Activated CD8-positive, alpha-beta memory T cell treated with anti-CD3 and anti-CD28 coated beads, Interleukin-2, amount 10 ng/mL, durations not matched to agents 7 days and 5 days (primary cell): ENCODE measurements around the gene CHRNA4. TPM values are rescaled to one million over a fixed set of nuclear protein-coding genes. Genes with fewer than 3 reads are reported as not detected.

ENCODE experiments used
- ATAC-seq: fragments of 150-1000 bp; cut with Tn5 transposase; one replicate; pipeline ENCODE4 v1.10.0; 2021; ENCODE audit warnings: moderate library complexity
- CTCF ChIA-PET: fragments of 350-600 bp; sonication (Branson Sonifier 250); formaldehyde crosslinking; loops from one replicate; lab custom pipeline; 2021; ENCODE audit warnings: antibody characterized with exemption; lab: Charles Lee
- DNase-seq: peaks from one replicate; pipeline ENCODE4 v3.0.0-alpha.2; 2020
- H3K27ac Mint-ChIP-seq: one replicate; pipeline ENCODE4 v1.8.0; 2021; ENCODE audit warnings: mild to moderate bottlenecking, mixed read lengths
- H3K27me3 Mint-ChIP-seq: one replicate; pipeline ENCODE4 v1.8.0; 2021; ENCODE audit warnings: mixed read lengths
- H3K36me3 Mint-ChIP-seq: one replicate; pipeline ENCODE4 v1.8.0; 2021; ENCODE audit warnings: mild to moderate bottlenecking, mixed read lengths
- H3K4me1 Mint-ChIP-seq: one replicate; pipeline ENCODE4 v1.8.0; 2021; ENCODE audit warnings: mixed read lengths
- H3K4me3 Mint-ChIP-seq: one replicate; pipeline ENCODE4 v1.8.0; 2021; ENCODE audit warnings: mild to moderate bottlenecking, moderate library complexity, mixed read lengths
- H3K9me3 Mint-ChIP-seq: one replicate; pipeline ENCODE4 v1.8.0; 2022; ENCODE audit warnings: low read depth, mixed read lengths
- total RNA-seq, 2 experiments: library from RNA; stranded (reverse); gene quantifications; one replicate each; pipeline ENCODE4 v1.2.3, GENCODE V29; 2021

Gene CHRNA4
- total RNA-seq, 2 experiments from 2014 or later = not detected

GRCh38 chr20:63350597-63351325 is 10.4 kb downstream of the CHRNA4 start:
- DNase-seq = no peak
- Mint-ChIP-seq H3K27me3 (no peaks in the 10 kb centered on the region), H3K4me1 (no peaks in the 10 kb centered on the region), H3K27ac (no peak overlapping the region), H3K36me3 (peaks cover 3% of the 10 kb centered on the region), H3K9me3 (peaks cover 6% of the 10 kb centered on the region), H3K4me3 (no peak overlapping the region)
- ATAC-seq = no peak
- CTCF ChIA-PET = no interaction called here

- H3K4me1 Mint-ChIP-seq = no peaks in the 10 kb centered on the region
- H3K27ac Mint-ChIP-seq = no peak overlapping the region
- DNase-seq (no peak), ATAC-seq (no peak)
- H3K27me3 Mint-ChIP-seq = no peaks in the 10 kb centered on the region
- H3K4me3 Mint-ChIP-seq = no peak overlapping the region
- CTCF ChIA-PET = no interaction called here
- peaks cover 3% of the 10 kb centered on the region for H3K36me3 Mint-ChIP-seq
- peaks cover 6% of the 10 kb centered on the region for H3K9me3 Mint-ChIP-seq
These were observed 11.0 kb downstream of the CHRNA4 start for GRCh38 chr20:63350196-63350595.

GRCh38 chr20:63349516-63349895 is 11.6 kb downstream of the CHRNA4 start:
- Mint-ChIP-seq H3K9me3 (peaks cover 6% of the 10 kb centered on the region), H3K27me3 (no peaks in the 10 kb centered on the region), H3K4me1 (no peaks in the 10 kb centered on the region), H3K27ac (no peak overlapping the region), H3K36me3 (peaks cover 3% of the 10 kb centered on the region), H3K4me3 (no peak overlapping the region)
- CTCF ChIA-PET = no interaction called here
- ATAC-seq (no peak), DNase-seq (no peak)

GRCh38 chr20:63348828-63349515 is 12.2 kb downstream of the CHRNA4 start:
- peaks cover 3% of the 10 kb centered on the region for H3K36me3 Mint-ChIP-seq
- H3K27me3 Mint-ChIP-seq = no peaks in the 10 kb centered on the region

GRCh38 chr20:63347950-63348827 is 13.0 kb downstream of the CHRNA4 start:
- CTCF ChIA-PET = no interaction called here
- Mint-ChIP-seq H3K4me1 (no peaks in the 10 kb centered on the region), H3K27me3 (no peaks in the 10 kb centered on the region), H3K27ac (no peak overlapping the region), H3K4me3 (no peak overlapping the region), H3K36me3 (peaks cover 3% of the 10 kb centered on the region), H3K9me3 (peaks cover 6% of the 10 kb centered on the region)
- ATAC-seq (no peak), DNase-seq (no peak)

More at GRCh38 chr20:63348828-63349515, 12.2 kb downstream of the CHRNA4 start:
- ATAC-seq (no peak), DNase-seq (no peak)
- CTCF ChIA-PET = no interaction called here
- H3K4me3 Mint-ChIP-seq = no peak overlapping the region
- H3K27ac Mint-ChIP-seq = no peak overlapping the region
- H3K9me3 Mint-ChIP-seq = peaks cover 6% of the 10 kb centered on the region
- no peaks in the 10 kb centered on the region for H3K4me1 Mint-ChIP-seq

- H3K27me3 Mint-ChIP-seq = no peaks in the 10 kb centered on the region
- no peak for DNase-seq
- no peak overlapping the region for H3K4me3 Mint-ChIP-seq
- ATAC-seq = no peak
- peaks cover 3% of the 10 kb centered on the region for H3K36me3 Mint-ChIP-seq
- no peaks in the 10 kb centered on the region for H3K4me1 Mint-ChIP-seq
- H3K27ac Mint-ChIP-seq = no peak overlapping the region
- peaks cover 6% of the 10 kb centered on the region for H3K9me3 Mint-ChIP-seq
- CTCF ChIA-PET = no interaction called here
These were observed 13.9 kb downstream of the CHRNA4 start for GRCh38 chr20:63347081-63347741.

GRCh38 chr20:63346131-63347080 is 14.7 kb downstream of the CHRNA4 start:
- ATAC-seq = no peak
- H3K4me3 Mint-ChIP-seq = no peak overlapping the region
- CTCF ChIA-PET = no interaction called here
- H3K27ac Mint-ChIP-seq = no peak overlapping the region
- peaks cover 6% of the 10 kb centered on the region for H3K9me3 Mint-ChIP-seq
- no peaks in the 10 kb centered on the region for H3K4me1 Mint-ChIP-seq
- DNase-seq = no peak
- peaks cover 3% of the 10 kb centered on the region for H3K36me3 Mint-ChIP-seq
- H3K27me3 Mint-ChIP-seq = no peaks in the 10 kb centered on the region

GRCh38 chr20:63345328-63346100 is 15.6 kb downstream of the CHRNA4 start:
- no peaks in the 10 kb centered on the region for H3K27me3 Mint-ChIP-seq
- ATAC-seq = no peak
- H3K36me3 Mint-ChIP-seq = peaks cover 3% of the 10 kb centered on the region
- no peak for DNase-seq
- no peaks in the 10 kb centered on the region for H3K4me1 Mint-ChIP-seq
- H3K9me3 Mint-ChIP-seq = peaks cover 4% of the 10 kb centered on the region
- no peak overlapping the region for H3K27ac Mint-ChIP-seq
- CTCF ChIA-PET = no interaction called here
- H3K4me3 Mint-ChIP-seq = no peak overlapping the region

- Mint-ChIP-seq H3K27me3 (no peaks in the 10 kb centered on the region), H3K4me1 (no peaks in the 10 kb centered on the region), H3K36me3 (no peaks in the 10 kb centered on the region), H3K4me3 (no peak overlapping the region), H3K27ac (no peak overlapping the region), H3K9me3 (peaks cover 5% of the 10 kb centered on the region)
- CTCF ChIA-PET = no interaction called here
- no peak for DNase-seq
- no peak for ATAC-seq
These were observed 16.4 kb downstream of the CHRNA4 start for GRCh38 chr20:63344616-63345327.

- H3K27me3 Mint-ChIP-seq = no peaks in the 10 kb centered on the region
- DNase-seq (no peak), ATAC-seq (no peak)
- CTCF ChIA-PET = no interaction called here
- H3K4me1 Mint-ChIP-seq = no peaks in the 10 kb centered on the region
- no peaks in the 10 kb centered on the region for H3K36me3 Mint-ChIP-seq
- peaks cover 12% of the 10 kb centered on the region for H3K9me3 Mint-ChIP-seq
- H3K27ac Mint-ChIP-seq = no peak overlapping the region
- H3K4me3 Mint-ChIP-seq = no peak overlapping the region
These were observed 17.4 kb downstream of the CHRNA4 start for GRCh38 chr20:63343460-63344445.
